Suprapubic skin (tissue), 4 donors: ENCODE results near the gene ATXN8OS.

Experiments used
- POLR2A ChIP-seq, 2 donors: fragments of 450-650 bp; IDR thresholded peaks; one replicate each; pipeline ENCODE4 v1.6.1; 2017; ENCODE audit warnings: antibody characterized with exemption in 2 of 2, mild to moderate bottlenecking in 2 of 2, moderate library complexity in 2 of 2
- POLR2AphosphoS5 ChIP-seq, 3 donors: sonication (generic); formaldehyde crosslinking; IDR thresholded peaks; one replicate each; pipeline ENCODE4 v1.6.1; 2017; ENCODE audit warnings: antibody characterized with exemption in 3 of 3
- TF ChIP-seq, protein P1 (sequence below), 2 donors: fragments of 200-600 bp in 1 of 2; fragments of 450-650 bp in 1 of 2; sonication (generic) in 1 of 2; IDR thresholded peaks; one replicate each; pipeline ENCODE4 v1.5.1; 2016 to 2019; ENCODE audit warnings: antibody characterized with exemption in 2 of 2, mild to moderate bottlenecking in 1 of 2, moderate library complexity in 1 of 2

DNA sequence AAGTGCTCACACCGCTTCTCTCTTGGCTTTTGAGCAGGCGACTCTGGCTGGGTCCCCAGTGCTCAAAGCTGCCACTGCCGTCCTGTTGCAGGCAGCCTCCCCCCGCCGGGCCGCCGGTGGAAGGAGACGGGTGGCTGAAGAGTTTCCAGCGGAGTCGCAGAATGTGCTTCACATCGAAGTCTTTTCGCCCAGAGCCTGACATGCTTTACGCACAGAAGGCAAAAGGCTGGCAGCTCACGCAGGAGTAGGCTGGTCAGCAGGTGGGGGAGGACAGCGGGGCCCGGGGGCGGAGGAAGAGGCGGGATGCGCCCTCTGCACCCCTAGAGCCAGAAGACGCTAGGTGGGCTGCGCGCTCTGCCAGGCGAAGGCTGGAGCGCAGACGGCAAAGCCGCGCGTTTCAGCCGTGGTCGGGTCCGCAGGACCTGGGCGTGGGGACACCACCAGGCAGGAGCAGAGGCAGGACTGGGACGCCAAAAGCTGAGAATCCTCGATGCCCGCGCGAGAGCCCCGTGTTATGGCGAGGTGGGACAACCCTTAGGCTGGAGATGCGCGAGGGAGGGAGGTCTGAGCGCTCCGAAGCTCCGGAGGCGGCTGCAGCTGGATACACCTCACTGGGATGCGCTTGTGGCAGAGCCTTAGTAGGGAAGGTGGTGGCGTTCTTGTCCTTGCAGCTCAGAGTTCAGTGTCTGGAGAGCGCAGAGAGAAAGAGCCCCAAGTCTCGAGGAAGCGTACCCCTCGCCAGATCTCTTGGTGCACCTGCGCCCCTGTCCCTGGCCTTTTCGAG, at the start of gene ATXN8OS:
- TF ChIP-seq POLR2A (IDR thresholded peaks at IDR 0.05) (no peak), POLR2AphosphoS5 (IDR thresholded peaks at IDR 0.05) (no peak)
- TF ChIP-seq, protein P1, sequence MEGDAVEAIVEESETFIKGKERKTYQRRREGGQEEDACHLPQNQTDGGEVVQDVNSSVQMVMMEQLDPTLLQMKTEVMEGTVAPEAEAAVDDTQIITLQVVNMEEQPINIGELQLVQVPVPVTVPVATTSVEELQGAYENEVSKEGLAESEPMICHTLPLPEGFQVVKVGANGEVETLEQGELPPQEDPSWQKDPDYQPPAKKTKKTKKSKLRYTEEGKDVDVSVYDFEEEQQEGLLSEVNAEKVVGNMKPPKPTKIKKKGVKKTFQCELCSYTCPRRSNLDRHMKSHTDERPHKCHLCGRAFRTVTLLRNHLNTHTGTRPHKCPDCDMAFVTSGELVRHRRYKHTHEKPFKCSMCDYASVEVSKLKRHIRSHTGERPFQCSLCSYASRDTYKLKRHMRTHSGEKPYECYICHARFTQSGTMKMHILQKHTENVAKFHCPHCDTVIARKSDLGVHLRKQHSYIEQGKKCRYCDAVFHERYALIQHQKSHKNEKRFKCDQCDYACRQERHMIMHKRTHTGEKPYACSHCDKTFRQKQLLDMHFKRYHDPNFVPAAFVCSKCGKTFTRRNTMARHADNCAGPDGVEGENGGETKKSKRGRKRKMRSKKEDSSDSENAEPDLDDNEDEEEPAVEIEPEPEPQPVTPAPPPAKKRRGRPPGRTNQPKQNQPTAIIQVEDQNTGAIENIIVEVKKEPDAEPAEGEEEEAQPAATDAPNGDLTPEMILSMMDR (IDR thresholded peaks at IDR 0.05) = no peak
